ENCODE data around the gene CCNF. TPM values are rescaled to one million over a fixed set of nuclear protein-coding genes. Genes with fewer than 3 reads are reported as not detected.
"Not testable (repeated sequence)": the region's sequence is repeated elsewhere in the genome, so short reads cannot be mapped to it uniquely, and the experiment has no call there.

CCNF gene
- total RNA-seq, 8 experiments from 2014 or later, result 1.7 to 32.2 (median 6.8) TPM

- 87 to 100% (median 97%) methylated on average over 2 to 10 of the region's 15 CpGs; no CpG with 5 or more reads in 3 of the 10 experiments for WGBS, 10 experiments
- no peak overlapping the region for H3K27ac ChIP-seq
- no peak for ATAC-seq (replicated peaks in 6 of 8)
- H3K4me3 ChIP-seq, result no peak overlapping the region
- in situ Hi-C loops (cut with MboI; ENCODE audit: low pct_unique_long_range_greater_than_20kb in 2 of 9, low sequenced_read_pairs in 9 of 9, unreplicated experiment in 9 of 9), result loop anchor here in 1 of 9 experiments (25.0 kb wide), 1 partner anchor 96 kb away; the partner anchor contains the start of gene ABCA3
- H3K4me1 ChIP-seq (replicated peaks in 1 of 2), result peaks cover 9 to 12% of the 10 kb centered on the region in 2 donors
Observed at GRCh38 chr16:2432801-2433505, 3.7 kb downstream of the CCNF start.

- not testable (repeated sequence) for ATAC-seq (replicated peaks in 6 of 8); H3K4me1 ChIP-seq (replicated peaks in 1 of 2); H3K27ac ChIP-seq; H3K4me3 ChIP-seq
- in situ Hi-C loops (cut with MboI; ENCODE audit: low pct_unique_long_range_greater_than_20kb in 2 of 9, low sequenced_read_pairs in 9 of 9, unreplicated experiment in 9 of 9), result loop anchor here in 1 of 9 experiments (25.0 kb wide), 1 partner anchor 98 kb away; the partner anchor contains the start of gene ABCA3
- 88 to 100% (median 90%) methylated on average over 2 to 3 of the region's 4 CpGs; no CpG with 5 or more reads in 5 of the 10 experiments for WGBS, 10 experiments
Observed at GRCh38 chr16:2435236-2435635, 6.0 kb downstream of the CCNF start.

GRCh38 chr16:2436110-2436509 lies 6.9 kb downstream of the CCNF start:
- Histone ChIP-seq H3K27ac (no peak overlapping the region), H3K4me1 (replicated peaks in 1 of 2) (peaks cover 2% of the 10 kb centered on the region in 2 donors), H3K4me3 (no peak overlapping the region)
- 90 to 100% (median 97%) methylated on average over 1 to 6 of the region's 9 CpGs; no CpG with 5 or more reads in 3 of the 10 experiments for WGBS, 10 experiments
- no peak for ATAC-seq (replicated peaks in 6 of 8)
- in situ Hi-C loops (cut with MboI; ENCODE audit: low pct_unique_long_range_greater_than_20kb in 2 of 9, low sequenced_read_pairs in 9 of 9, unreplicated experiment in 9 of 9), result loop anchor here in 1 of 9 experiments (25.0 kb wide), 1 partner anchor 99 kb away; the partner anchor contains the start of gene ABCA3

- Histone ChIP-seq H3K27ac (no peak overlapping the region), H3K4me1 (replicated peaks in 1 of 2) (no peaks in the 10 kb centered on the region), H3K4me3 (no peak overlapping the region)
- ATAC-seq (replicated peaks in 6 of 8), result no peak
- 89 to 100% (median 98%) methylated on average over 1 to 16 of the region's 24 CpGs; no CpG with 5 or more reads in 3 of the 10 experiments for WGBS, 10 experiments
- in situ Hi-C loops (cut with MboI; ENCODE audit: low pct_unique_long_range_greater_than_20kb in 2 of 9, low sequenced_read_pairs in 9 of 9, unreplicated experiment in 9 of 9), result loop anchor here in 1 of 9 experiments (25.0 kb wide), 1 partner anchor 100 kb away; the partner anchor contains the start of gene ABCA3
Observed at GRCh38 chr16:2437032-2437790, 8.0 kb downstream of the CCNF start.

GRCh38 chr16:2438121-2438520 lies 8.9 kb downstream of the CCNF start:
- Histone ChIP-seq H3K27ac (no peak overlapping the region), H3K4me3 (no peak overlapping the region), H3K4me1 (replicated peaks in 1 of 2) (no peaks in the 10 kb centered on the region)
- WGBS, 10 experiments, result 80 to 100% (median 97%) methylated on average over 1 to 12 of the region's 14 CpGs; no CpG with 5 or more reads in 3 of the 10 experiments
- in situ Hi-C loops (cut with MboI; ENCODE audit: low pct_unique_long_range_greater_than_20kb in 2 of 9, low sequenced_read_pairs in 9 of 9, unreplicated experiment in 9 of 9), result loop anchor here in 1 of 9 experiments (25.0 kb wide), 1 partner anchor 101 kb away; the partner anchor contains the start of gene ABCA3
- no peak for ATAC-seq (replicated peaks in 6 of 8)

GRCh38 chr16:2439598-2439997 lies 10.4 kb downstream of the CCNF start:
- no peaks in the 10 kb centered on the region for H3K4me1 ChIP-seq (replicated peaks in 1 of 2)
- H3K27ac ChIP-seq, result no peak overlapping the region
- in situ Hi-C loops (cut with MboI; ENCODE audit: low pct_unique_long_range_greater_than_20kb in 2 of 9, low sequenced_read_pairs in 9 of 9, unreplicated experiment in 9 of 9), result loop anchor here in 1 of 9 experiments (25.0 kb wide), 1 partner anchor 102 kb away; the partner anchor contains the start of gene ABCA3
- no peak for ATAC-seq (replicated peaks in 6 of 8)
- WGBS, 10 experiments, result 95 to 100% (median 100%) methylated on average over 1 to 10 of the region's 11 CpGs; no CpG with 5 or more reads in 4 of the 10 experiments
- no peak overlapping the region for H3K4me3 ChIP-seq

GRCh38 chr16:2441143-2441804 lies 12.0 kb downstream of the CCNF start:
- H3K27ac ChIP-seq; H3K4me1 ChIP-seq (replicated peaks in 1 of 2); H3K4me3 ChIP-seq; ATAC-seq (replicated peaks in 6 of 8): not testable (repeated sequence)
- in situ Hi-C loops (cut with MboI; ENCODE audit: low pct_unique_long_range_greater_than_20kb in 2 of 9, low sequenced_read_pairs in 9 of 9, unreplicated experiment in 9 of 9), result loop anchor here in 1 of 9 experiments (25.0 kb wide), 1 partner anchor 104 kb away; the partner anchor contains the start of gene ABCA3
- WGBS, 10 experiments, result 57 to 100% (median 91%) methylated on average over 1 to 10 of the region's 15 CpGs; no CpG with 5 or more reads in 2 of the 10 experiments

GRCh38 chr16:2443555-2443954 lies 14.3 kb downstream of the CCNF start:
- 38 to 100% (median 94%) methylated on average over 1 to 8 of the region's 9 CpGs; no CpG with 5 or more reads in 2 of the 10 experiments for WGBS, 10 experiments
- no peak overlapping the region for H3K27ac ChIP-seq
- no peaks in the 10 kb centered on the region for H3K4me1 ChIP-seq (replicated peaks in 1 of 2)
- ATAC-seq (replicated peaks in 6 of 8), result peak in 5 of 8 experiments; percentile 52 to 85 (median 63)
- H3K4me3 ChIP-seq, result no peak overlapping the region
- in situ Hi-C loops (cut with MboI; ENCODE audit: low pct_unique_long_range_greater_than_20kb in 2 of 9, low sequenced_read_pairs in 9 of 9, unreplicated experiment in 9 of 9), result loop anchor here in 1 of 9 experiments (25.0 kb wide), 1 partner anchor 106 kb away; the partner anchor contains the start of gene ABCA3

GRCh38 chr16:2447920-2448583 lies 18.8 kb downstream of the CCNF start:
- Histone ChIP-seq H3K4me3 (no peak overlapping the region), H3K4me1 (replicated peaks in 1 of 2) (no peaks in the 10 kb centered on the region), H3K27ac (no peak overlapping the region)
- 40 to 100% (median 95%) methylated on average over 1 to 4 of the region's 11 CpGs; no CpG with 5 or more reads in 1 of the 10 experiments for WGBS, 10 experiments
- in situ Hi-C loops (cut with MboI; ENCODE audit: low pct_unique_long_range_greater_than_20kb in 2 of 9, low sequenced_read_pairs in 9 of 9, unreplicated experiment in 9 of 9), result loop anchor here in 1 of 9 experiments (25.0 kb wide), 1 partner anchor 111 kb away; the partner anchor contains the start of gene ABCA3
- no peak for ATAC-seq (replicated peaks in 6 of 8)

GRCh38 chr16:2449118-2449517 lies 19.9 kb downstream of the CCNF start:
- in situ Hi-C loops (cut with MboI; ENCODE audit: low pct_unique_long_range_greater_than_20kb in 2 of 9, low sequenced_read_pairs in 9 of 9, unreplicated experiment in 9 of 9), result loop anchor here in 1 of 9 experiments (25.0 kb wide), 1 partner anchor 112 kb away; the partner anchor contains the start of gene ABCA3
- WGBS, 10 experiments, result 94 to 100% (median 98%) methylated on average over 3 to 9 of the region's 25 CpGs; no CpG with 5 or more reads in 5 of the 10 experiments
- Histone ChIP-seq H3K4me1 (replicated peaks in 1 of 2) (no peaks in the 10 kb centered on the region), H3K27ac (no peak overlapping the region), H3K4me3 (no peak overlapping the region)
- no peak for ATAC-seq (replicated peaks in 6 of 8)

GRCh38 chr16:2450535-2450934 lies 21.3 kb downstream of the CCNF start:
- WGBS, 10 experiments, result 81 to 100% (median 96%) methylated on average over 2 to 4 of the region's 8 CpGs; no CpG with 5 or more reads in 3 of the 10 experiments
- in situ Hi-C loops (cut with MboI; ENCODE audit: low pct_unique_long_range_greater_than_20kb in 2 of 9, low sequenced_read_pairs in 9 of 9, unreplicated experiment in 9 of 9), result no loop called here
- ATAC-seq (replicated peaks in 6 of 8), result no peak
- no peak overlapping the region for H3K4me3 ChIP-seq
- H3K4me1 ChIP-seq (replicated peaks in 1 of 2), result no peaks in the 10 kb centered on the region
- no peak overlapping the region for H3K27ac ChIP-seq

- no CpG with 5 or more reads among the region's 19 CpGs for WGBS, 10 experiments
- no peak overlapping the region for H3K27ac ChIP-seq
- in situ Hi-C loops (cut with MboI; ENCODE audit: low pct_unique_long_range_greater_than_20kb in 2 of 9, low sequenced_read_pairs in 9 of 9, unreplicated experiment in 9 of 9), result no loop called here
- ATAC-seq (replicated peaks in 6 of 8), result no peak
- H3K4me3 ChIP-seq, result no peak overlapping the region
- H3K4me1 ChIP-seq (replicated peaks in 1 of 2), result no peaks in the 10 kb centered on the region
Observed at GRCh38 chr16:2450975-2451381, 21.7 kb downstream of the CCNF start.

Measured in motor neuron (in vitro differentiated cells).